Dedifferentiated amniotic fluid mesenchymal stem cell (primary cell): Measurements from ENCODE around the gene HSBP1L1.
"Not testable (repeated sequence)": the region's sequence is repeated elsewhere in the genome, so short reads cannot be mapped to it uniquely, and the experiment has no call there.

ENCODE experiments used
- DNase-seq: peaks from one replicate; pipeline ENCODE4 v3.0.0-alpha.2; 2016; ENCODE audit errors: extremely low spot score

The HSBP1L1 gene

DNA sequence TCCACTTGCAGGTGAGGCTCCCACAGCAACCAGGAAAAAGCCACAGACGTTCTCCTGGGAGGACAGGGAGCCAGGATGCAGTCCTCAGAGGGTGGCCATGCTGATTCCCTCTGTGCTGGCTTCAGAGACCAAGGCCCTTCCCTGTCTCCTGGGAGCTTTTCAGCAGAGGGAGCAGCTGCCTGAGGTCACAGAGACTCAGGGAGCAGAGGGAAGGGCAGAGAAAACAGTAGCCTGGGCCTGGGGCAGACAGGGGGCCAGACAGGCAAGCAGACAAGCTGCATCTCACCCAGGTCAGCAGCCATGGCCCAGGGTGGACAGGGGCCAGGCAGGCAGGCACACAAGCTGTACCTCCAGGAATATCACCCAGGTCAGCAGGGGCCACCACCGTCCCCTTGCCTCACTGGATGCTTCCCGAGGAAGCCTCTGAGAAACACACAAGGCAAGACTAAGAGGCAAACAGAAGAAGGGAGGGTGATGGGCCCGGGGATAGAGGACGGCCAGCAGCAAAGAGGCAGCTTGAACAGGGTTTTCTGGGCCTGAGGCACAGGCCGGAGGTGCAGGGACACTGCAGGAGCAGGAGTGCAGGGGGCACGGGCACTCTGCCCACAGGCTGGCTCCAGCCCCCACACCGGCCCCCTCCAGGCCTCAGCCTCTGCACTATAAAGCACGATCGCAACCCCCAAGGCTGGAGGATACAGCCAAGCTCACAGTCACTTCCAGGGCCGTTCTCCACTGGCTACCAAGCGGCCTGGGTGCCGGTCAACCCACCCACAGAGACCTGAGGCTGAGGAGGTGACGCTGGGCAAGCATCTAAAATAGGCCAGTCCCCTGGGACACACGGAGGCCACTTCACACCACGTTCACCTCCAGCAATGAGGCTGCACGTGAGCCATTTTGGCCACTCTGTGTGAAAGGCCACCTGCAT lies 19.1 kb upstream of the HSBP1L1 start:
- DNase-seq, result no peak

DNA sequence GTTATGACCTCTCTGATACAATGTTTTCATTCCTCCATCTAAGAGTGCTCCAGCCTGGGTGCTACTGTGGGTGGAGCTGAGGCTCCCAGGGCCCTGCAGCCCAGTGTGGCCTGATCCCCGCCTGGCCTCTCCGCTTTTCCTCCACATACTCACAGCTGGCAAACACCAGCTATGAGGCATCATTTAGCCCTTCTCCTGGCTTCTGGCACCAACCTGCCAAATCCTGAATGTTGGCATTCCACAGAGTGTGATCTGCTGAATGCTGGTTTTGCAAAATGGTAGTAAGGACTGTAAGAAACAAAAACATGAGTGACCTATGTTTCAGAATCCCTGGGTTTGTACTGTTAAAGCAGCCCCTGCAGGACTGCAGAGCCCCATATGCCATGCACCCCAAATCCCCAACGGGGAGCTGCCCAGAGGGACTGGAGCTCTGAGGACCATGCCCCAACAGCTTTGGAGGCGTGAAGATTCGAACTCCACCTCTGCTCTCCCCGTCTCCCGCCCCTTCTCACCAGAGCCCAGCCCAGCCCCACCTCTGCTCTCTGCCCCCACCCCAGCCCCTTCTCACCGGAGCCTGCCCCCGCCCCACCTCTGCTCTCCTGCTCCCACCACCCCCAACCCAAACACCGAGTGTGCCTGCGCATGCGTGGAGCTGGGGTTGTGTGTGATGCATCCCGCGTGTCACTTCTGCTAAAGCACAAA lies 17.2 kb upstream of the HSBP1L1 start:
- DNase-seq, result no peak

DNA sequence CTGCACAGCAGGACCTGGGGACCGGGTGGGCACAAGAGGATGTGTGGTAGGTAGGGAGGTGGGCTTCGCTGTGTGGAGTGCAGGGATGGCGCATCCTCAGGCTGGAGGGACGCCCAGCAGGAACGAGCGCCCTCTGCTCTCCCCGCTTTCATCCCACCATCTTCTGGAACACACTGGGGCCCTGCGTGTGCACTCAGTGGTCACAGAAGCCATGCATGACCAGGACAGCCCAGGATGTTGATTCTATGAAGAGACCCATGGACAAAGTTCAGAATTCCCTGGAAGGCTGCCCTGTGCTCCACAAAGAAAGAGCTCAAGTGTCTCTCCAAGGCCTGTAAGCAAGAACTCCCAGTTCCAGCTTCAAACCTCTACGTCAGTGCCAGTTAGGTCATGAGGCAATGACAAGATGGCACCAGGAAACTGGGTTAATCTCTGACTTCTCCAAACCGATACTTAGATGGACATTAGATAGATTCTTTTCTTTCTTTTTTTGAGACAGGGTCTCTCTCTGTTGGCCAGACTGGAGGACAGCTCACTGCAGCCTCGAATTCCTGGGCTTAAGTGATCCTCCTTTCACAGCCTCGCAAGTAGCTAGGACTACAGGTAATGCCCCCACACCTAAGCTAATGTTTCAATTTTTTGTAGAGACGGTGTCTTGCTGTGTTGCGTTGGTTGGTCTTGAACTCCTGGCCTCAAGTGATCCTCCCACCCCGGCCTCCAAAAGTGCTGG lies 16.4 kb upstream of the HSBP1L1 start:
- DNase-seq, result no peak

DNA sequence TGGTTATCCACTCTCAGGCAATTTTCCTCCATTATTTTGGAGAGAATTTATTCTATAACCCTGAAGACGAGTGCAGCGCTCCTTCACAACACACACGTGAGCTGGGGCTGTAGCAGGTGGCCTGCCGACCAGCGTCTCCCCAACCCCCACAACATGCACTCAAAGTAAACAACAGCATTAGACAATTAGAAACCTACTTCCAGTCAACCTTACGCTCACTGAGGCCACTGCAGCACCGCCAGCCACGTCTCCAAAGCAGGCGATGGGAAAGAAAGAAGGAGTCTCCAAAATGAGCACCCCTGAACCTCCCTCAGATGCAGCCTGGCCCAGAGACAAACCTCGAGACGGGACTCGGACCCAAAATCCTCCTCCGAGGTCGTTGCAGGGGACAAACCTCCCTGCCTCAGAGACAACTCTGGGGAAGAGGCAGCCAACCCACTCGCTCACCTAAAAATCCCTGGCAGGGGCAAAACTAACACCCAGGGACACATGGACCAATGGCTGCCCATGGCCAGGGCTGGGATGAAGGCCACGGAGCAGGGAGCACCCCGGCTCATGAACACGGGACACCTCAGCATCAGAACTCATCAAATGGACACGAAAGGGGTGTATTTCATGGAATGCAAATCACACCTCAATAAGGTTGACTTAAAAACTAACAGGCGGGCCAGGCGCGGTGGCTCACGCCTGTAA lies 15.6 kb upstream of the HSBP1L1 start:
- no peak for DNase-seq

DNA sequence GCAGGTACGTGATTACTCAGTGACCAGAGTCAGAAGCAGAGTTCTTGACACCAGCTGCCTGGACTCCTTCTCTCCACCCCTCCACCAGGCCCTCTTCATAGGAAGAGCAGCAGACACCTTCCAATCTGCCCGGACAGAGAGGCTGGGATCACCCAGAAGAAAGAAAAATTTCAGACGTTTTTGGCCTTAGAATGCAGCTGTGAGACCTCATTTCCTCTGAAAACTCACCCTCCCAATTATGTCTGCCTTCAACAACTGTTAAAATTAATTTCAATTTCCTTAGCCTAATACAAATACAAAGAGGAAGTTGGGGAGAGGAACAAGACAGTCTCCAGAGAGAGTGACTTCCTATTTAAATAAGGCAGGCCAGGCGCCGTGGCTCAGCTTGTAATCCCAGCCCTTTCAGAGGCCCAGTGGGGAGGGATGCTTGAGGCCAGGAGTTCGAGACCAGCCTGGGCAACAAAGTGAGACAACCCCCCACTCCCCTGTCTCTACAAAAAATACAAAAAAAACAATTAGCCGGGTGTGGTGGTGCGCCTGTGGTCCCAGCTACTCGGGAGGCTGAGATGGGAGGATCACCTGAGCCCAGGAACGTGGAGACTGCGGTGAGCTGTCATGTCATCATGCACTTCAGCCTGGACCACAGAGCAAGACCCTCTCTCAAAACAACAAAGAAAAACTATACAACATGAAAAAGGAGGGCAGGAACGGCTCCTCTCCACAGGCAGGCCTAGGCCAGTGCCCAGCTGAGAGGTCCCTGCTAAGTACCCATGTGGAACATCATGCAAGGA lies 14.6 kb upstream of the HSBP1L1 start:
- DNase-seq, result no peak

DNA sequence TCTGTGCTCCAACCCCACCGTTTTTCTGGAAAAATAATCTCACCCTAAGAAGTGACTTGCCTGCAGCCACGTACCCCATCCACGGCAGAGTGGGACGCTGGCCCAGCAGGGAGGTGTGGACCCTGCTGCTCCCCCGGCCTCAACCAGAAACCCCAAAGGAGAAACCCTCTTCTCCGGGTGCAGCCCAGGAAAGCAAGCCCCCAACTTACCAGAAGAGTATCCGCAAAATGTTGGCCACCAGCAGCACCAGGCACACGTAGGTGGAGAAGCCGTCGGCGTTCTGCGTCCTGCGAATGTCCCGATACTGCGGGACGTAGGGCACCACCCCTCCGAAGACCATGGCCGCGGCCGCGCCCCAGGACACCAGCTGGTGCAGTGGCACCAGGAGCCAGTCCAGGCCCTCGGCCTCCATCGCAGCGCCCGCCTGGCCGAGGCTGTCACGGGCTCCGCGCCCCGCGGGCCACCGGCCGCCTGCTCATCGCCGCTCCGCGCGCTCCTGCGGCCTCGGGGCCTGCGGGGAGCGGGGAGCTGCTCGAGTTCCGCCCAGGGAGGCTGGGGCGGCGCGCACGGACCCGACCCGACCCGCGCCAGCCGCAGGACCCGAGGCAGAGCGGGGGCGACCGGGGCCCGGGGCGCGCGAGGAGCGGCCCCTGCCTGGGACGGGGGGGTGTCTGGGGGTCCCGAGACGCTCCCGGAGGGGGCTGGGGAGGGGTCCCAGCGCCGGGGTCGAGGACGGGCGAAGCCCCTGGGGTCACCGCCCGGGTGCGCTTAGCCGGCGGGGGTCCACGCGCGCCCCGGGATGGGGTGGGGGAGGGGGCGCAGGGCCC lies 13.7 kb upstream of the HSBP1L1 start:
- DNase-seq, result peak; percentile 17

GRCh38 chr18:79951545-79952455 lies 12.6 kb upstream of the HSBP1L1 start, which contains the start of gene SLC66A2:
Gene SLC66A2 (minus strand): TSS chr18:79951653. CDS start chr18:79950926, 727 bp downstream.
- peak; percentile 81 for DNase-seq

GRCh38 chr18:79952456-79952995 lies 11.9 kb upstream of the HSBP1L1 start:
- no peak for DNase-seq

DNA sequence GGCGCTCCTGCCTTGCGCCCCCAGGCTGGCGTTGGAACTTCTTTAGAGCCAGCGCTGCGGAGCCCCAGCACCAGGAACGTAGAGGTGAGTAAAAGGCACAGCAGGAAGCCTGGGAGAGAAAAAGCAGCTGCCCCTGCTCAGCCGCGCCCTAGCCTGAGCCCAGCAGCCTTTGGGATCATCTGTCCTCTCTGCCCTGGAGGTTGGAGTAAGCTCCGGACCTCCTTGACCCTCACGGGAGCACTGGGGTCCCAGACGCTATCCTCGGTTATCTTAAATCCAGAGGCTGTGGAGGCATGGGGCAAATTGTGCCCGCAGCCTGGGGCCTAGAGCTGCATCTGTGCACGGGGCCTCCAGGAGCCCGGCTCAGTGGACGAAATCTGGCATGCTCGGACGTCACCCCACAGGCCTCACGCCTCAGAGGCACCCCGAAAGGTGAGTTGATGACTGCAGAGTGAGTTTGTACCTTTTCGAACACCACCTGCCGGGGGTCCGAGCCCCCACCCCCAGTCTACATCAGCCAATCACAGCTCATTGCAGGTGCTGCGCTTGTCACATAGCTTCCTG lies 11.4 kb upstream of the HSBP1L1 start:
- no peak for DNase-seq

DNA sequence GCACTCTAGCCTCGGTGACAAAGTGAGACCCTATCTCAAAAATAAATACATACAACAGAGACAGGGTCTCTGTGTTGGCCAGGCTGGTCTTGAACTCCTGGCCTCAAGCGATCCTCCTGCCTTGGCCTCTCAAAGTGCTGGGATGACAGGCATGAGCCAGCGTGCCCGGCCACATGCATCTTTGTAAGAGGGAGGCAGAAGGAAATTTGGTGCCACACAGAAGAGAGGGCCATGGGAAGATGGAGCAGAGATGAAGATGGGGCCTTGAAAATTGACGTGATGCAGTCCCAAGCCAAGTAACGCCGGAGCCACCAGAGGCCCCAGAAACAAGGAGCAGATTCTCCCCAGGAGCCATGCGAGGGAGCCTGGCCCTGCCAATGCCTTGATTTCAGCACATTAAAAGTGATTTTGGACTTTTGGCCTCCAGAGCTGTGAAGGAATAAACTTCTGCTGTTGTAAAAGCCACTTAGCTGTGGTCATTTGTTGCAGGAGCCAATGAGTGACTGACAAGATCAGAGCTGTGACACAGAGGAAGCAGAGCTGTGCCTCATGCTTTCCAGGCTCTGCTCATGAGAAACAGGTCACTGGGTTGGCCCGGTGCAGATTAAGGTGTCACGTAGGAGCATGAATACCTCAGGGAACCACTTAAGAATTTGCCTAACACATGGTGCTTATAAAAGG lies 10.3 kb upstream of the HSBP1L1 start:
- DNase-seq, result no peak

DNA sequence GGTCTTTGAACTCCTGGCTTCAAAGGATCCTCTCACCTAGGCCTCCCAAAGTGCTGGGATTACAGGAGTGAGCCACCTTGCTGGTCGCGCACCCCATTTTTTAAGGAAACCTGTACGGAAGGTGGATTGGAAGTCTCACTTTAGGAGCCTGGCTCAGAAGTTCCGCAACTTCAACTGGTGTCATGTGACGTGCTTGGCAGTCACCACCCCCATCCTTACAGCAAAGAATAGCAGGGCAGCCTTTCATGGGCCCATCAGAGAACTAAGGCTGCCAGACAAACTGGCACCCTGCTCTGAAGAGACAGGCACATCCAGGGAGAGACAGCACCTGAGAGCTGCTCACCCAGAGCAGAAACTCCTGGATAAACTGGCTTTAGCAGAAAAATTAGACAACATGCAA lies 9.7 kb upstream of the HSBP1L1 start:
- no peak for DNase-seq

DNA sequence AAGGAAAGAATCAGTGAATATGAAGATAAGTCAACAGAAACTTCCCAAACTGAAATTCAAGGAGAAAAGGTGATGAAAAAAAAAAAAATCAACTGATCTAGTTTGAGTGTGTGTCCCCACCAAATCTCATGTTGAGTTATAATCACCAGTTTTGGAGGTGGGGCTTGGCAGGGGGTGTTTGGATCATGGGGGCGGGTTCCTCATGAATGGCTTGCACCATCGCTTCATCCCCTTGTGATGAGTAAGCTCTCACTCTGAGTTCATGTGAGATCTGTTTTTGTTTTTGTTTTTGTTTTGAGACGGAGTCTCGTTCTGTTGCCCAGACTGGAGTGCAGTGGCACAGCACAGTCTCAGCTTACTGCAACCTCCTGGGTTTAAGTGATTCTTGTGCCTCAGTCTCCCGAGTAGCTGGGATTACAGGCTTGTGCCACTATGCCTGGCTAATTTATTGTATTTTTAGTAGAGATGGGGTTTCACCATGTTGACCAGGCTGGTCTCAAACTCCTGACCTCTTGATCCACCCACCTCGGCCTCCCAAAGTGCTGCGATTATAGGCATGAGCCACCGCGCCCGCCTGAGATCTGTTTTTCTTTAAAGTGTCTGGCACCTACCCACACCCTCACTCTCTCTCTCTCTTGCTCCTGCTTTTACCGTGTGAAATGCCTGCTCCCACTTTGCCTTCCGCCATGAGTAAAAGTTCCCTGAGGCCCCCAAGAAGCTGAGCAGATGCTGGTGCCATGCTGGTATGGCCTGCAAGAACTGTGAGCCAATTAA lies 9.0 kb upstream of the HSBP1L1 start:
- DNase-seq, result no peak

DNA sequence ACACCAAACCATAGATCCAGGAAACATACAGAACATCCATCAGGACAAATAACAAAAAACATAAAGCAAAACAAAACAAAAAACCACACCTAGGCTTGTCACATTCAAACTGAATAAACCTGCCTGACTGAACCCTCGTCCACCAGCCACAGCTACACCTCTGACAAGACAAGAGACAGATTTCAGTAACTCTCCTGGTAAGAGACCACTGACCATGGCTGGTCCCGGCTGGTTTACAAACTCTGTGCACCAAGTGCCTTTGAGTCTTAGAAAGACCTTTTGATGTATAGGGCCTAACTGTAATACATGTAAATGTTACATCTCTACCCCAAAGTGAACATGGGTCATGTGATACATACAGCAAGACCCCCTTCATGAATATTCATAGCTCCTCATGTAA lies 8.2 kb upstream of the HSBP1L1 start:
- no peak for DNase-seq

GRCh38 chr18:79958981-79959380 lies 5.5 kb upstream of the HSBP1L1 start:
- no peak for DNase-seq

DNA sequence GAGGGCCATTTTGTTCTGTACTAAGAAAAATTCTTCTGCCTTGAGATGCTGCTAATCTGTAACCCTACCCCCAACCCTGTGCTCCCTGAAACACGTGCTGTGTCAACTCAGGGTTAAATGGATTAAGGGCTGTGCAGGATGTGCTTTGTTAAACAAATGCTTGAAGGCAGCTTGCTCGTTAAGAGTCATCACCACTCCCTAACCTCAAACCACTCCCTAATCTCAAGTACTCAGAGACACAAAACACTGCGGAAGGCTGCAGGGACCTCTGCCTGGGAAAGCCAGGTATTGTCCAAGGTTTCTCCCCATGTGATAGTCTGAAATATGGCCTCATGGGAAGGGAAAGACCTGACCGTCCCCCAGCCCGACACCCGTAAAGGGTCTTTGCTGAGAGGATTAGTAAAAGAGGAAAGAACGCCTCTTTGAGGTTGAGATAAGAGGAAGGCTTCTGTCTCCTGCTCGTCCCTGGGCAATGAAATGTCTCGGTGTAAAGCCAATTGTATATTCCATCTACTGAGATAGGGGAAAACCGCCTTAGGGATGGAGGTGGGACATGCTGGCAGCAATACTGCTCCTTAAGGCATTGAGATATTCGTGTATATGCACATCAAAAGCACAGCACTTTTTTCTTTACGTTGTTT lies 4.2 kb upstream of the HSBP1L1 start:
- DNase-seq, result not testable (repeated sequence)

GRCh38 chr18:79960921-79961526 lies 3.4 kb upstream of the HSBP1L1 start:
- DNase-seq, result no peak
